OCI-LY3 (cell line): Measurements from ENCODE around the gene PET117.

Experiments
- EZH2phosphoT487 ChIP-seq: fragments of 200-600 bp; shearing (Covaris generic); IDR thresholded peaks from 2 replicates; pipeline ENCODE4 v1.6.1; 2018; ENCODE audit warnings: antibody characterized with exemption, mixed run types, low read depth
- TF ChIP-seq, protein P1 (sequence below): fragments of 200-600, 300-600 bp; sonication (generic); IDR thresholded peaks from 2 replicates; pipeline ENCODE4 v1.5.1; 2014; ENCODE audit warnings: antibody characterized with exemption, low read length, low read depth

DNA sequence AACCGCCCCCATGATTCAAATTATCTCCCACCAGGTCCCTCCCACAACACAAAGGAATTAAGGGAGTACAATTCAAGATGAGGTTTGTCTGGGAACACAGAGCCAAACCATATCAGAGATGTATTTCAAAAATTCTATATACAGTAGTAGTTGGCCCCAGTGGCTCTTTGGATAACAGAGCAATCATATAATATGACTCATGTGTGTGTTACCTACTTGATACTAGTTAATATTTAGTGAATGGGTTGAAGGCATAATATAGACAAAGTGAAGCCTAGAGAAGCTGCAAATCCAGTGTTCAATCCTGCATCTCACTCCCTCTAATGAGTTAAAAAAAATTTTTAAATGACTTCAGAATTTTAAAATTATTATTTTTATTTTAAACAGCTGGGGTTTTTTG lies 43.2 kb downstream of the PET117 start:
- TF ChIP-seq, protein P1, sequence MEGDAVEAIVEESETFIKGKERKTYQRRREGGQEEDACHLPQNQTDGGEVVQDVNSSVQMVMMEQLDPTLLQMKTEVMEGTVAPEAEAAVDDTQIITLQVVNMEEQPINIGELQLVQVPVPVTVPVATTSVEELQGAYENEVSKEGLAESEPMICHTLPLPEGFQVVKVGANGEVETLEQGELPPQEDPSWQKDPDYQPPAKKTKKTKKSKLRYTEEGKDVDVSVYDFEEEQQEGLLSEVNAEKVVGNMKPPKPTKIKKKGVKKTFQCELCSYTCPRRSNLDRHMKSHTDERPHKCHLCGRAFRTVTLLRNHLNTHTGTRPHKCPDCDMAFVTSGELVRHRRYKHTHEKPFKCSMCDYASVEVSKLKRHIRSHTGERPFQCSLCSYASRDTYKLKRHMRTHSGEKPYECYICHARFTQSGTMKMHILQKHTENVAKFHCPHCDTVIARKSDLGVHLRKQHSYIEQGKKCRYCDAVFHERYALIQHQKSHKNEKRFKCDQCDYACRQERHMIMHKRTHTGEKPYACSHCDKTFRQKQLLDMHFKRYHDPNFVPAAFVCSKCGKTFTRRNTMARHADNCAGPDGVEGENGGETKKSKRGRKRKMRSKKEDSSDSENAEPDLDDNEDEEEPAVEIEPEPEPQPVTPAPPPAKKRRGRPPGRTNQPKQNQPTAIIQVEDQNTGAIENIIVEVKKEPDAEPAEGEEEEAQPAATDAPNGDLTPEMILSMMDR, result no peak
- no peak for TF ChIP-seq EZH2phosphoT487
